Measurements from ENCODE around the gene METTL18.

Gene METTL18

DNA sequence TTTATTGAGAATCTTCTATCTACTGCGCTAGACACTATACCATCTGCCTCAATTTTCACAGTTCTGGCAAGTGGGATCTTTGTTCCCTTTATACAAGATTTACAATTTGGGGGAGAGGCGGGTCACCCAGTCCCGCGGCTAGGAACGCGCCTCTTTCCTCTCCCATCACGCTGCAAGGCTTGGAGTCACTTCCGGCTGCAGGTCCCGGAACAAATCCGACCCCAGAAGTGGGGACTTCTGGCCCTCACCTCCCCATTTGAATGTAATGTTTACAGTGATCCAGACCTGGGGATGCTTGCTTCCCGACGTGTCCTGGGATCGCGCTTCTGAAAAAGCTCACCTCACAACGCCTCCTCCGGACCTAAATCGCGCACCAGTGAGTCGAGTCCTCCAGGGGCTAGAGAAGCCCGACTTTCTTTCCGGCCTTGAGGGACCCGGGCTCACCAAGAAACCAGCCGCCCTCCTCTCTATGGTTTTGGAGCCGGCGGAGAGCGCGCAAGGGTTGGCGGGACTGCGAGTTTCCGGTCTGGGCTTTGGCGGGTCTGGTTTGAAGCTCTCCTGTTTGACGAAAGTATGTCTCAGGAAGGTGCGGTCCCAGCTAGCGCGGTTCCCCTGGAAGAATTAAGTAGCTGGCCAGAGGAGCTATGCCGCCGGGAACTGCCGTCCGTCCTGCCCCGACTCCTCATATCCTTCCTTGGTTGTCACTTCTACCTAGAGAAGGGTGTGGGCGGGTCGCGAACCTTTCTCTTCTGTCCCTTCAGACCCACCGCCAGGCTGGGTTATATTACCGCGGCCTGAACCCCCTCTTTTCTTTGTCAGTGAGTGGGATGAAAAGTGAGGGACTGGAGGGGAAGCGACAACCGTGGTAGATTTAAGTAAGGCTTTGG is at the start of gene METTL18:
TSS of gene METTL18 (minus strand) at position 378 of the 887 bp plus-strand sequence. CDS start 1,212 bp downstream, outside the sequence.
- peak within 1 kb of the TSS; percentile 84 for H3K4me3 ChIP-seq
- H3K36me3 ChIP-seq = peaks cover 25% of the 10 kb centered on the region
- H3K4me1 ChIP-seq = peaks cover 36% of the 10 kb centered on the region
- no peak for TF ChIP-seq Cebpa-rat (IDR thresholded peaks at IDR 0.05)
- no peaks in the 10 kb centered on the region for H4K20me1 ChIP-seq
- peak within 1 kb of the TSS; percentile 81 for H3K4me2 ChIP-seq
- H3K9me3 ChIP-seq = no peaks in the 10 kb centered on the region
- H3K9ac ChIP-seq = peak within 1 kb of the TSS; percentile 85
- H3K27ac ChIP-seq = peak within 1 kb of the TSS; percentile 84
- H3K27me3 ChIP-seq = no peaks in the 10 kb centered on the region

GRCh38 chr1:169838942-169839341 is 44.2 kb upstream of the METTL18 start:
- H3K4me1 ChIP-seq = no peaks in the 10 kb centered on the region
- peaks cover 10% of the 10 kb centered on the region; the same call in 1 of the 2 replicates for H3K9me3 ChIP-seq
- no peak for TF ChIP-seq Cebpa-rat (IDR thresholded peaks at IDR 0.05)
- H3K36me3 ChIP-seq = peaks cover 78% of the 10 kb centered on the region
- no peaks in the 10 kb centered on the region for H4K20me1 ChIP-seq
- H3K27ac ChIP-seq = no peak overlapping the region
- H3K4me2 ChIP-seq = no peak overlapping the region
- H3K4me3 ChIP-seq = no peak overlapping the region
- no peak overlapping the region for H3K9ac ChIP-seq
- H3K27me3 ChIP-seq = no peaks in the 10 kb centered on the region

- no peaks in the 10 kb centered on the region for H3K4me1 ChIP-seq
- no peak overlapping the region for H3K4me2 ChIP-seq
- H3K27ac ChIP-seq = no peak overlapping the region
- H4K20me1 ChIP-seq = no peaks in the 10 kb centered on the region
- H3K36me3 ChIP-seq = peaks cover 78% of the 10 kb centered on the region
- H3K9me3 ChIP-seq = peaks cover 10% of the 10 kb centered on the region; the same call in 1 of the 2 replicates
- no peak overlapping the region for H3K9ac ChIP-seq
- no peak for TF ChIP-seq Cebpa-rat (IDR thresholded peaks at IDR 0.05)
- H3K27me3 ChIP-seq = no peaks in the 10 kb centered on the region
- H3K4me3 ChIP-seq = no peak overlapping the region
Observed at GRCh38 chr1:169836198-169836597, 41.5 kb upstream of the METTL18 start.

- Histone ChIP-seq H3K4me3 (no peak overlapping the region), H3K9me3 (peaks cover 10% of the 10 kb centered on the region; the same call in 1 of the 2 replicates), H3K4me1 (no peaks in the 10 kb centered on the region), H3K4me2 (no peak overlapping the region), H3K27ac (no peak overlapping the region), H3K36me3 (peaks cover 73% of the 10 kb centered on the region), H3K9ac (no peak overlapping the region), H3K27me3 (no peaks in the 10 kb centered on the region), H4K20me1 (no peaks in the 10 kb centered on the region)
- no peak for TF ChIP-seq Cebpa-rat (IDR thresholded peaks at IDR 0.05)
Observed at GRCh38 chr1:169835647-169836046, 40.9 kb upstream of the METTL18 start.

- H4K20me1 ChIP-seq = no peaks in the 10 kb centered on the region
- no peaks in the 10 kb centered on the region for H3K27me3 ChIP-seq
- no peak overlapping the region for H3K4me3 ChIP-seq
- H3K27ac ChIP-seq = no peak overlapping the region
- H3K9ac ChIP-seq = no peak overlapping the region
- no peak overlapping the region for H3K4me2 ChIP-seq
- TF ChIP-seq Cebpa-rat (IDR thresholded peaks at IDR 0.05) = no peak
- H3K9me3 ChIP-seq = peaks cover 10% of the 10 kb centered on the region; the same call in 1 of the 2 replicates
- H3K4me1 ChIP-seq = no peaks in the 10 kb centered on the region
- peaks cover 72% of the 10 kb centered on the region for H3K36me3 ChIP-seq
Observed at GRCh38 chr1:169834869-169835268, 40.2 kb upstream of the METTL18 start.

GRCh38 chr1:169833179-169833901 is 38.6 kb upstream of the METTL18 start:
- no peak overlapping the region for H3K4me3 ChIP-seq
- no peaks in the 10 kb centered on the region for H3K9me3 ChIP-seq
- H3K27ac ChIP-seq = no peak overlapping the region
- TF ChIP-seq Cebpa-rat (IDR thresholded peaks at IDR 0.05) = no peak
- no peaks in the 10 kb centered on the region for H3K27me3 ChIP-seq
- no peaks in the 10 kb centered on the region for H3K4me1 ChIP-seq
- H3K4me2 ChIP-seq = no peak overlapping the region
- H3K36me3 ChIP-seq = peaks cover 71% of the 10 kb centered on the region
- no peak overlapping the region for H3K9ac ChIP-seq
- no peaks in the 10 kb centered on the region for H4K20me1 ChIP-seq

- no peak overlapping the region for H3K27ac ChIP-seq
- TF ChIP-seq Cebpa-rat (IDR thresholded peaks at IDR 0.05) = no peak
- no peak overlapping the region for H3K9ac ChIP-seq
- no peaks in the 10 kb centered on the region for H4K20me1 ChIP-seq
- H3K36me3 ChIP-seq = peaks cover 73% of the 10 kb centered on the region
- no peak overlapping the region for H3K4me2 ChIP-seq
- H3K27me3 ChIP-seq = no peaks in the 10 kb centered on the region
- no peaks in the 10 kb centered on the region for H3K9me3 ChIP-seq
- no peaks in the 10 kb centered on the region for H3K4me1 ChIP-seq
- H3K4me3 ChIP-seq = no peak overlapping the region
Observed at GRCh38 chr1:169829671-169830070, 35.0 kb upstream of the METTL18 start.

DNA sequence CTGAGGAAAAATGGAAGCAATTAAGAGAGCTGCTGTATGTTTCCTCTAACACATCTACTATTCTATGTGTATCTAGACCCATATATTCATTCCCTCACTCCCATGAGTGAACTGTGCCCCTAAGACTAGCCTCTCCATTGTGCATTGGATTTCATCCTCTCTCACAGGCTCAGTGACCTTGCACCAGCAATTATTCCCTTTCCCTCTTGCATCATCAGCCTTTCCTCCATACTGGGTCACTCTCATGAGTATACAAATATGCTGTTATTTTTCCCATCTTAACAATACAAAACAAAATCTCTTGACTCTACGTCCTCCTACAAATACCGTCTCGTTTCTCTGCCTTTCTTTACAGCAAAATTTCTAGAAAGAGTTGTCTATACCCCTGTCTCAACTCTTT is 29.4 kb upstream of the METTL18 start:
- TF ChIP-seq Cebpa-rat (IDR thresholded peaks at IDR 0.05) = no peak
- Histone ChIP-seq H3K9me3 (no peaks in the 10 kb centered on the region), H3K4me3 (no peak overlapping the region), H3K36me3 (peaks cover 74% of the 10 kb centered on the region), H3K27ac (no peak overlapping the region), H4K20me1 (no peaks in the 10 kb centered on the region), H3K9ac (no peak overlapping the region), H3K27me3 (no peaks in the 10 kb centered on the region), H3K4me2 (no peak overlapping the region), H3K4me1 (no peaks in the 10 kb centered on the region)

DNA sequence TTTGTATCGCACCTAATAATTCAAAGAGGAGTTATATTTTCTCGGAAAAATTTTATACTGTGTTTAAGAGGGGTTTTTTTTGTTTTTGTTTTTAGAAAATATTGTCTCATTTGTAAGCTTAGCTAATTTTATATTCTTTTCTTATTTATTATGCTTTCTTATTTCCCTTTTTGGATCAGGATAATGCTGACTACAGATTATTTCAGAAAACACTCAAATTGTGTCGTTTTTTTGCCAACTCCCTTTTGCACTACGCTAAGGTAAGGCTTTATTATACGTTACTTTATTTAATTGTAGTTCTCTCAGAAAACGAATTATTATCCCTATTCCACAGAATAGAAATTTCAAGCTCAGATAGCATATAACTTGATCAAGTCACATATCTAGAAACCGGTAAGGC is 26.8 kb upstream of the METTL18 start:
- no peaks in the 10 kb centered on the region for H4K20me1 ChIP-seq
- H3K4me3 ChIP-seq = no peak overlapping the region
- no peak overlapping the region for H3K4me2 ChIP-seq
- no peak overlapping the region for H3K9ac ChIP-seq
- TF ChIP-seq Cebpa-rat (IDR thresholded peaks at IDR 0.05) = no peak
- H3K36me3 ChIP-seq = peaks cover 72% of the 10 kb centered on the region
- H3K4me1 ChIP-seq = no peaks in the 10 kb centered on the region
- H3K27me3 ChIP-seq = no peaks in the 10 kb centered on the region
- H3K9me3 ChIP-seq = peaks cover 8% of the 10 kb centered on the region
- no peak overlapping the region for H3K27ac ChIP-seq

GRCh38 chr1:169816617-169817016 is 21.9 kb upstream of the METTL18 start:
- H3K4me2 ChIP-seq = no peak overlapping the region
- H3K4me1 ChIP-seq = no peaks in the 10 kb centered on the region
- no peaks in the 10 kb centered on the region for H3K27me3 ChIP-seq
- no peak overlapping the region for H3K9ac ChIP-seq
- peaks cover 78% of the 10 kb centered on the region for H3K36me3 ChIP-seq
- H3K9me3 ChIP-seq = peaks cover 32% of the 10 kb centered on the region
- no peak overlapping the region for H3K27ac ChIP-seq
- H3K4me3 ChIP-seq = no peak overlapping the region
- no peak for TF ChIP-seq Cebpa-rat (IDR thresholded peaks at IDR 0.05)
- H4K20me1 ChIP-seq = no peaks in the 10 kb centered on the region
